Skin of body (tissue), 2 donors: ENCODE results near the gene CYP2A13. TPM values are rescaled to one million over a fixed set of nuclear protein-coding genes. Genes with fewer than 3 reads are reported as not detected.
"Not testable (repeated sequence)": the region's sequence is repeated elsewhere in the genome, so short reads cannot be mapped to it uniquely, and the experiment has no call there.

ENCODE experiments used
- DNase-seq: peaks from one replicate; lab custom pipeline; 2025; lab: John Stamatoyannopoulos, UW
- total RNA-seq: library from RNA; depleted of rRNA; stranded (reverse); fragments of >200 nt; gene quantifications from one replicate; pipeline ENCODE4 v1.2.3, GENCODE V29; 2014

The CYP2A13 gene, protein sequence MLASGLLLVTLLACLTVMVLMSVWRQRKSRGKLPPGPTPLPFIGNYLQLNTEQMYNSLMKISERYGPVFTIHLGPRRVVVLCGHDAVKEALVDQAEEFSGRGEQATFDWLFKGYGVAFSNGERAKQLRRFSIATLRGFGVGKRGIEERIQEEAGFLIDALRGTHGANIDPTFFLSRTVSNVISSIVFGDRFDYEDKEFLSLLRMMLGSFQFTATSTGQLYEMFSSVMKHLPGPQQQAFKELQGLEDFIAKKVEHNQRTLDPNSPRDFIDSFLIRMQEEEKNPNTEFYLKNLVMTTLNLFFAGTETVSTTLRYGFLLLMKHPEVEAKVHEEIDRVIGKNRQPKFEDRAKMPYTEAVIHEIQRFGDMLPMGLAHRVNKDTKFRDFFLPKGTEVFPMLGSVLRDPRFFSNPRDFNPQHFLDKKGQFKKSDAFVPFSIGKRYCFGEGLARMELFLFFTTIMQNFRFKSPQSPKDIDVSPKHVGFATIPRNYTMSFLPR
- total RNA-seq, result 0.10 TPM

DNA sequence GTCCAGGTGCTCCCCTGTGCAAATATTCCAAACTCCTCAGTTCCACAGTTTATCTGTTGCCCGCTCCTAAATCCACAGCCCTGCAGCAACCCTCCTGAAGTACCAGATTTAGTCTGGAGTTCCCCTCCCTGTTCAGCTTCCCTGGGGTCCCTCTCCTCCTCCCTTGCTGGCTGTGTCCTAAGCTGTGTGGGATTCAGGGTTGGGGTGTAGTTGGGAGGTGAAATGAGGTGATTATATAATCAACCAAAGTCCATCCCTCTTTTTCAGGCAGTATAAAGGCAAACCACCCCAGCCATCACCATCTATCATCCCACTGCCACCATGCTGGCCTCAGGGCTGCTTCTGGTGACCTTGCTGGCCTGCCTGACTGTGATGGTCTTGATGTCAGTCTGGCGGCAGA lies at the start of gene CYP2A13:
TSS of gene CYP2A13 (plus strand) at position 301 of the 400 bp plus-strand sequence. CDS start at position 322, 21 bp downstream.
- DNase-seq, result no peak

DNA sequence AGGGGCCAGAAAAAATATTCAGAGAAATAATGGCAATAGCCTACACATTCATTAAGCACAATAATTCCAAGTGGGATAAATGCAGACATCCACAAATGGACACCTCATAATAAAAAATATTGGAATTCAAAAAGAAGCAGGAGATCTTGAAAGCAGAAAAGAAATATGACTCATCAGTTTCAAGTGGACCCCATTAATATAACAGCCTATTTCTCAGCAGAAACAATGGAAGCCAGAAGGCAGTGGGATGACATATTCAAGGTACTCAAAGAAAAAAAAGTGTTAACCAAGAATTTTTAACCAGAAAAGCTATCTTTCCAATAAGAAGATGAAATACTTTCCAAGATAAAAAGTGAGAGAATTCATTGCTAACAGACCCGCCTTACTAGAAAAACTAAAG lies 48.4 kb upstream of the CYP2A13 start:
- no peak for DNase-seq

DNA sequence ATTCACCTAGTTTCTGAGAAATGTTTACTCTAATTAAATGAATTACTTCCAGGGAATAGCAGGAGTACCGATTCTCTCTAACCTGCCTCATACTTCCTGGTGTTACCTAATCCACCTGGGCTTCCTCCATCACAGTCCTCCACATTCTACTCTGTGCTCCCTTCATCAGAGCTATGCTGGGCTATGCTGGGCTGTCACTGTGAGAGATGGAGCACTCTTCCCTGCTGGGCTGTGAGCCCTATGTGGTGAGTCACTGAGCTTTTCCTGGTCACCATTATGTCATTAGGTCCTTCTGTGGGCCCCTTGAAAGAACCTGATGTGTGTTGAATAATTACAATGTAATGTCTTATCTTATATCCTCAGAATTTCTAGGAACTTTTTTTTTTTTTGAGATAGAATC lies 43.2 kb upstream of the CYP2A13 start:
- DNase-seq, result not testable (repeated sequence)

DNA sequence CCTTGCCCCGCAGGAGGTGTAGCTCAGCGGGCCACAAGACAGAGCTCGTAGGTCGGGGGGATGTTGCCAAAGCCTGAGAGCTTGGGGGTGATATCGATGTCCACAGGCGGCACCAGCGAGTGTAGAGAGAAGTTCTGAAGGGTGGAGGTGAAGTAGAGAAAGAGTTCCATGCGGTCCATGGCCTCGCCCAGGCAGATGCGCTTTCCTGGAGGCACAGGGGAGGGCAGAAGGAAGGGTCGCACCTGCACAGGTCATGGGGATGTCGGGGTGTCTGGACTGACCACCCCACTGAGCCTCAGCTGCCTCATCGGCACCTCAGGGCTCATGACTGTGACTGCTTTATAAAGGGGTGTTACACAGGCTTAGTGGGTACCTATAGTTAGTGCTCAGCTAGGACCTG lies 37.8 kb upstream of the CYP2A13 start:
- DNase-seq, result no peak

DNA sequence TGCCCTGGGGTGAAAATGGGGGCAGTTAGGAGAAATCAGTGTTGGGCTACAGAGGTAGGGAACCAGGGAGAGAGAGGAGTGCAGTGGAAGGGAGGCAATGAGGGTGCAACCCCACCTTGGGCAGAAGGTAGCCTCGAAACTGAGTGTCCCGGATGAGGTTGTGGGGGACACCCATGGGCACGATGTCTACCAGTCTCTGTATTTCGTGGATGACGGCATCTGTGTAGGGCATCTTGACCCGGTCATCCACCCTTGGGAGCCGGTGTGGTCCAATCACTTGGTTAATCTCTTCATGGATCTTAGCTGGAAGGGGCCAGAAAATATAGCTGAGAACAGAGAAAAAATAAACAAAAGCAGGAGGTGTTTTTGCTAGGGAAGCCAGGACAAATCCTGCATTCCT lies 36.1 kb upstream of the CYP2A13 start:
- DNase-seq, result not testable (repeated sequence)

DNA sequence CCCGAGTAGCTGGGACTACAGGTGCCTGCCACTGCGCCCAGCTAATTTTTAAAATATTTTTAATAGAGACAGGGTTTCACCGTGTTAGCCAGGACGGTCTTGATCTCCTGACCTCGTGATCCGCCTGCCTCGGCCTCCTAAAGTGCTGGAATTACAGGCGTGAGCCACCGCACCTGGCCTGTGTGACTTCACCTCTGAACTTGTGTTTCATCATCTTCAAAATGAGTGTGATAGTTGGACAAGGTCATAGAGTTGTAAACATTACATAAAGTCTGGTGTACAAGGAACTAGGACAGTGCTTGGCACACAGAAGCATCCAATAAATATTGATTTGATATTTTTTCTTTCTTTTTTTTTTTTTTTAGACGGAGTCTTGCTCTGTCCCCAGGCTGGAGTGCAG lies 34.9 kb upstream of the CYP2A13 start:
- not testable (repeated sequence) for DNase-seq

DNA sequence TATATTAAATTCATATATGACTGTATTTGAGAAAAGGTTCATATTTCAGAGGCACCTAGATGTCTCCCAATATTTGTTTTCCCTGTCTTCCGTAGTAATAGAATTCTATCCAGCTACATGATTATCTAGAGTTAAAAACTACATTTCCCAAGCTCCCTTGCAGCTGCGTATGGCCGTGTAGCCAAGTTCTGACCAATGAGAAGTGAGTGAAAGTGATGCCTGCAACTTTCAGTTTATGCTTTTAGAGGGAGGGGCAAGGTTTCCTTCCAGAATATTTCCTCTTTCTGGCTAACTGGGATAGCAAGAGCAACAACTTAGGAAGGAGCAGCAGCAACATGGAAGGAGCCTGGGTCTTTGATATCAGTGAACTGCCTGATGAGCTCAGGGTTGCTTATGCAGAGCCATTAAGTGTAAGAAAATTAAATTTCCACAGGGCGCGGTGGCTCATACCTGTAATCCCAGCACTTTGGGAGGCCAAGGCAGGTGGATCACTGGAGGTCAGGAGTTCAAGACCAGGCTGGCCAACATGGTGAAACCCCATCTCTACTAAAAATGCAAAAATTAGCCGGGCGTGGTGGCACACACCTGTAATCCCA lies 23.2 kb upstream of the CYP2A13 start:
- DNase-seq, result no peak

DNA sequence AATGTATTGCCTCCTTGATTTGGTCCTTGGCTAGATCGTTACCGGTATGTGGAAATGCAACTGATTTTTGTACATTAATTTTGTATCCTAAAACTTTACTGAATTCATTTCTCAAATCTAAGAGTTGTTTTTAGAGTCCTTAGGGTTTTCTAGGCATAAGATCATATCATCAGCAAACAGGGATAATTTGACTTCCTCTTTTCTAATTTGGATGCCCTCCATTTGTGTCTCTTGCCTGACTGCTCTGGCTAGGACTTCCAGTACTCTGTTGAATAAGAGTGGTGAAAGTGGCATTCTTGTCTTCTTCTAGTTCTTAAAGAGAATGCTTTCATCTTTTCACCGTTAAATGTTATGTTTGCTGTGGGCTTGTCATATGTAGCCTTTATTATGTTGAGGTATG lies 12.0 kb upstream of the CYP2A13 start:
- DNase-seq, result no peak

DNA sequence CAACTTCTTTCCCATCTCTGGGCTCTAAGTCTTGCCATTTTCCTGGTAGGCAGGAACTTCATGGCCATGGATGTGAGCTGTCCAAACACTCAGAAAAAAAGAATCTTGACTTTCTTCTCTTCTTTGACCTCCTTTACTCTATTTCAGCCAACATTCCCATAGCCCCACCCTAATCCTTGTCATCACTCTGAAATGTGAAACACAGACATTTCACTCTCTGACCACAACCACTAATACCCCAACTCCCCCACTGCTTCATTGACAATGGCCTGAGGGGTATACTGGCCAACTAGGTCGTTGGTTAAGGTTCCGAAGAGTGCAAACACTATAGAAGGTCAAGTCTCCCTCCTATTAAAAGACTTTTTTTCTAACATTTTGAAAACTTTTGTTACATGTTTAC lies 4.7 kb upstream of the CYP2A13 start:
- no peak for DNase-seq

DNA sequence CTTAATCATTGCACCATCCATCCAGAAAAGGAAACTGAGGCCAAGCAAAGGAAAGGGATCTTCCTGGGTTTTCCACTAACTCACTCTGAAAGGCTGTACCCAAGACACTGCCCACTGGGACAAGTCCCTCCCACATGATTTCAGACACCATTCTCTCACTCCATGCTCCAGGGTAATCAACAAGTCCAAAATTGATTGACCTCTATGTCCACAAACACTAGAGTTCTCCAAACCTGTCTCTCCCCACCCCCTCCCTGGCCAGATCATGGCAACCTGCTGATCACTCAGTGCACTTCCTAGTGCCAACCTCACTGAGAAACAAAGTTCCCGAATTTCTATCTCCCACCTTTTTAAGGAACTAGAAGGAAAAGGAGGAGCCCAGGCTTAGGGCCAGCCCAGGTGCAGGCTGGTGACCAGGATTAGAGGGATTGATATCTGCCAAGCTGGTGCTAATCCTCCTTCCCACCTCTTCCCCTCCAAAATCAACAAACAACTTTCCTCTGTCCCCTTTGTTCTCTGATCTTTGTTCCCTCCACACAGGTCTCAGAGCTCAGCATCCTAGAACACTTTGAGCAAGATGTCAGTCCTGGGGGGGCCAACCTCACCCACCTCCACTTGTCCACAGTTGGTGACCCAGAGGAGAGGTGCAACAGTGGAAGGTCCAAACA lies 2.4 kb upstream of the CYP2A13 start:
- DNase-seq, result no peak

DNA sequence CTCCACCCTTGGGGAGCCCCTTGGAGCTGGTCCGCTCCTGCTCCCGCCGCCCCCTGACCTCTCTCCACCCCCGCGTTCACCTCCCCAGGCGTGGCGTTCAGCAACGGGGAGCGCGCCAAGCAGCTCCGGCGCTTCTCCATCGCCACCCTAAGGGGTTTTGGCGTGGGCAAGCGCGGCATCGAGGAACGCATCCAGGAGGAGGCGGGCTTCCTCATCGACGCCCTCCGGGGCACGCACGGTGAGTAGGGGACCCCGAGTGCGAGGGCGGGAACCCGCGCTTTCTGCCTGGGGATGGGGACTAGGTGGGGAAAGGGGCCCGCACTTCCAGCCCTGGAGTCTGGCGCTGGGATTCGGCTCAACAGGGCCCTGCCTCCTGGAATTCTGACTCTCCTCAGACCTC lies 1.7 kb downstream of the CYP2A13 start:
- no peak for DNase-seq

DNA sequence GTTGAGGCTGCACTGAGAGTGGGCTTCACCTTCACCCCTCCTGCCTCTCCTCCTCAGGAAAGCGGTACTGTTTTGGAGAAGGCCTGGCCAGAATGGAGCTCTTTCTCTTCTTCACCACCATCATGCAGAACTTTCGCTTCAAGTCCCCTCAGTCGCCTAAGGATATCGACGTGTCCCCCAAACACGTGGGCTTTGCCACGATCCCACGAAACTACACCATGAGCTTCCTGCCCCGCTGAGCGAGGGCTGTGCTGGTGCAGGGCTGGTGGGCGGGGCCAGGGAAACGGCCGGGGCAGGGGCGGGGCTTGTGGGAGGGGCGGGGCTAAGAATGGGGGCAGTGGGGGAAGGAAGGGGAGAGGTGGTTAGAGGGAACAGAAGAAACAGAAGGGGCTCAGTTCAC lies 7.5 kb downstream of the CYP2A13 start:
- DNase-seq, result no peak

DNA sequence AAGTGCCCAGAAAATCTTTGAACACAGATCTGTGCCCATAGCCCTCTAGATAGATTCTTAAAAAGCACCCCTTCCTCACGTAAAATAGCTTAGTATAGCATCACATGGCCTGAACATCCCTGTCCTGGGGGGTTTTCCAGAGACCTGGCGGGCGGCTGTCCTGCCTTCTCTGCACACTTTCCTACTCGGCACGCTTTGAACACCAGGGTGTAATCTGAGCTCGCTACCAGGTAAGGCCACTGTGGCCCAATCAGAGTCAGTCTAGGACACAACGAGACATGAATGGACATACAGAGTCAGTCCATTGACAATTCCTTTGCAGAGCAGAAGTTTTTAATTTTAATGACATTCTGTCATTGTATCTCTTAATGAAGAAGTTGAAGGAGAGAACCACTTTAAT lies 8.1 kb downstream of the CYP2A13 start:
- DNase-seq, result no peak

DNA sequence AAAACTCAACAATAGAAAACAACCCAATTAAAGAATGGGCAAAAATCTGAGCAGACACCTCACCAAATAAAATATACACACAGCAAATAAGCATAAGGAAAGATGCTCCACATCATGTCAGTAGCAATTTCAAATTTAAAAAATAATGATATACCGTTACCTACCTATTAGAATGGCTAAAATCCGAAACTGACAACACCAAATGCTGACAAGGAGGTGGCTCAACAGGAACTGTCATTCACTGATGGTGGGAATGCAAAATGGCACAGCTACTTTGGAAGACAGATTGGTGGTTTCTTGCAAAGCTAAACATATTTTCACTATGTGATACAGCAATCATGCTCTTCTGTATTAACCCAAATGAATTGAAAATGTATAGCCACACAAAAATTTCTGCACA lies 9.1 kb downstream of the CYP2A13 start:
- no peak for DNase-seq

DNA sequence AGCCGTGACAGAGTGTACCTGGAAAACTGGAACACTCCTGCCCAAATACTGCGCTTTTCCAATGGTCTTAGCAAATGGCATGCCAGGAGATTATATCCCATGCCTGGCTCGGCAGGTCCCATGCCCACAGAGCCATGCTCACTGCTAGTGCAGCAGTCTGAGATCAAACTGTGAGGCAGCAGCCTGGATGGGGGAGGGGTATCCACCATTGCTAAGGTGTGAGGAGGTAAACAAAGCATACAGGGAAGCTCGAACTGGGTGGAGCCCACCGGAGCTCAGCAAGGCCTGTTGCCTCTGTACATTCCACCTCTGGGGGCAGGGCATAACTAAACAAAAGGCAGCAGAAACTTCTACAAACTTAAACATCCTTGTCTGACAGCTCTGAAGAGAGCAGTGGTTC lies 10.5 kb downstream of the CYP2A13 start:
- no peak for DNase-seq

DNA sequence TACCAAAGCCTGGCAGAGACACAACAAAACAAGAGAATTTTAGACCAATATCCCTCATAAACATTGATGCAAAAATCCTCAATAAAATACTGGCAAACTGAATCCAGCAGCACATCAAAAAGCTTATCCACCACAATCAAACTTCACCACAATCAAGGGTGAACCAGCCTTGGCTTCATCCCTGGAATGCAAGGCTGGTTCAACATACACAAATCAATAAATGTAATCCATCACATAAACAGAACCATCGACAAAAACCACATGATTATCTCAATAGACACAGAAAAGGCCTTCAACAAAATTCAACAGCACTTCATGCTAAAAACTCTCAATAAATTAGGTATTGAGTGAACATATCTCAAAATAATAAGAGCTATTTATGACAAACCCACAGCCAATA lies 14.0 kb downstream of the CYP2A13 start:
- DNase-seq, result not testable (repeated sequence)

DNA sequence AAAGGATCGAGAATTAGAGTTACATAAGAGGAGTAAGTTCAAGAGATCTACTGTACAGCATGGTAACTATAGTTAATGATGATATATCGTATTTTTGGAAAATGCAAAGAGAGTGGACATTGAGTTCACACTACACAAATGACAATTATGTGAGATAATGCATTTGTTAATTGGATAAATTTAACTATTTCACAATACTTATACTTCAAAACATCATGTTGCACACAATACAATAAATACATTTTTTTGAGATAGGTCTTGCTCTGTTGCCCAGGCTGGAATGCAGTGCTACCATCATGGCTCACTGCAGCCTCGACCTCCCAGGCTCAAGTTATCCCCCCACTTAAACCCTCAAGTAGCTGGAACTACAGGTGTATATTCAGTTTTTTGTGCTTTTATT lies 17.9 kb downstream of the CYP2A13 start:
- DNase-seq, result no peak

DNA sequence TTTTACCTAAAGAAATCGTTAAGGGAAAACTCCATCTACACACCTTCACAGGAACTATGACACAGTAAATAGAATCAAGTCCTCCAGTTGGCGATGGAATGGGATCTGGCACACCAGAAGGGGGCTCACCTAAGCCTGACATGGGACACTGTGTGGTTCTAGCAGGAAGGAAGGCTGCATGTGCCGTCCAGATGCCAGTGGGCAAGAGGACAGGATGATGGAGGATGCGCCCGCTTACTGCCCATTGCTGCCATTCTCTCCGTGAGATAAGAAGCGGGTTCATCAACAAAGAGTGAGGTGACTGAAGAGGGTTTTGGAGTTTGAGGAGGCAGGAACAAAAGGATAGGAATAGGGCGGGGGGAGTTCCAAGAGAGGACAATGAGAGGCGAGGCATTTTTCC lies 23.0 kb downstream of the CYP2A13 start:
- DNase-seq, result no peak

DNA sequence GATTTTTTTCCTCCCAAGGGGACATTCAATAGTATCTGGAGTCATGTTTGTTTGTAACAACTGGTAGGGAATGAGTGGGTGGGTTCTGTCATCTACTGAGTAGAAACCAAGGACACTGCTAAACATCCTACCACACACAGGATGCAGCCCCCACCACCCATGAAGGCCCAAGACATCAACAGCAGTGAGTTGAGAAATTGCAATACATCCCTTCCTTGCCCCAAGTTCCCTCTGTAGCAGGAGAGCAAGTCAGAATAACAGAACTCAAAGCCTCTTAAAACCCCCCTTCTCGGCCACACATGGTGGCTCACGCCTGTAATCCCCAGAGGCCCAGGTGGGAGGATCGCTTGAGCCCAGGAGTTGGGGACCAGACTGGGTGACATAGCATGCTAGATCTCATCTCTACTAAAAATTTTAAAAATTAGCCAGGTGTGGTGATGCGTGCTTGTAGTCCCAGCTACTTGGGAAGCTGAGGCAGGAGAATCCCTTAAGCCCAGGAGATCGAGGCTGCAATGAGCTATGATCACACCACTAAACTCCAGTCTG lies 23.6 kb downstream of the CYP2A13 start:
- no peak for DNase-seq

DNA sequence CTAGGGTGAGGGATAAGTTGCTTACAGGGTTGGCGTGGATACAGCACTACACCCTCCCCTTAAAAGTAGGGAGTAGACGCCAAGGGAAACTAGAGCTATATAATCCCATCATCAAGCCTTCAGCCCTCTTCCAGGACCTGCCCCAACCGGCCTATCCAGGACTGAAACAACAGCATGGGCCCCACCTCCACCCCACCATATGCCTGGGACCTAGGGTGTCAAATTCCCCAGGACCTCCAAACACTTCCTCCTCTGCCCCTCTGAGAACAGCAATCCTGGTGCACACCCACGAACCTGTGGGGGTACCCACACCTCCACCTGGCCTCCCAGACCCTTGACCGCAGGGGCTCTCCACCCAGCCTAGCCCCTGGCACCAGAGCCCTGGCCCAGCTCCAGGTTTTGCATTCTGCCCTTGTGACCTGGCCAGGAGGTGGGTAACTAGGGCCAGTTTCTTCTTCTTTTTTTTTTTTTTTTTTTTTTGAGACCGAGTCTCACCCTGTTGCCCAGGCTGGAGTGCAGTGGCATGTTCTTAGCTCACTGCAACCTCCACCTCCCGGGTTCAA lies 24.6 kb downstream of the CYP2A13 start:
- no peak for DNase-seq

DNA sequence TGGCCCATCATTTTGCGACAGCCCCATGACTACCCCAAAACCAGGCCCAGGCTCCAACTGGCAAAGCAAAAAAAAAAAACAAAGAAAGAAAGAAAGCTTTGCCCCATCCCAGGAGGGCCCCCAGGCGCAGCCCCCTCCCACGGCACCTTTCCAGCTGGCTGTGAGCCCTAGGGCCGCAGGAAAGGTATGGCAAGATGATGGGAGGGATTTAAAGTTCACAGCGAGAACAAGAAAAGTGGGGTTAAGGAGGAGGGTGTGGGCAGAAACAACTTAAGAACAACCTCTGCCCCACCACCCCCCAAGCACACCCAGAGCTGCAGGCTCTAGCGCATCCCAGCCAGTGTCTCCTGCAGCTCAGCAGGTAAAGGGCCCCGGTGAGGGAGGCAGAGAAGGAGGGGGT lies 25.9 kb downstream of the CYP2A13 start, which contains the start of gene CYP2F1:
TSS of gene CYP2F1 (plus strand) at position 301 of the 400 bp plus-strand sequence. CDS start 1,757 bp downstream, outside the sequence.
- no peak for DNase-seq

DNA sequence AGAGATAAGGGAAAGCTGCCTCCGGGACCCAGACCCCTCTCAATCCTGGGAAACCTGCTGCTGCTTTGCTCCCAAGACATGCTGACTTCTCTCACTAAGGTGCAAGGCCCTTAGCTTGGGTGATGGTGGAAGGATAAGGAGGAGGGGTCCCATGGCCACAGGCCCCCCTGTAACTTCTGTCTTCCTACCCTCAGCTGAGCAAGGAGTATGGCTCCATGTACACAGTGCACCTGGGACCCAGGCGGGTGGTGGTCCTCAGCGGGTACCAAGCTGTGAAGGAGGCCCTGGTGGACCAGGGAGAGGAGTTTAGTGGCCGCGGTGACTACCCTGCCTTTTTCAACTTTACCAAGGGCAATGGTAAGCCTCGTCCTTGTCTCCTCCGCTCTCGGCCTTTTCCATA lies 28.0 kb downstream of the CYP2A13 start:
- DNase-seq, result no peak
